ENCODE data around the gene EIF5. TPM values are rescaled to one million over a fixed set of nuclear protein-coding genes. Genes with fewer than 3 reads are reported as not detected.

Gene EIF5
- total RNA-seq, 3 donors from 2014 or later (not counting 1 experiment from before 2014, with no cell fraction given), result 498 to 670 (median 594) TPM

DNA sequence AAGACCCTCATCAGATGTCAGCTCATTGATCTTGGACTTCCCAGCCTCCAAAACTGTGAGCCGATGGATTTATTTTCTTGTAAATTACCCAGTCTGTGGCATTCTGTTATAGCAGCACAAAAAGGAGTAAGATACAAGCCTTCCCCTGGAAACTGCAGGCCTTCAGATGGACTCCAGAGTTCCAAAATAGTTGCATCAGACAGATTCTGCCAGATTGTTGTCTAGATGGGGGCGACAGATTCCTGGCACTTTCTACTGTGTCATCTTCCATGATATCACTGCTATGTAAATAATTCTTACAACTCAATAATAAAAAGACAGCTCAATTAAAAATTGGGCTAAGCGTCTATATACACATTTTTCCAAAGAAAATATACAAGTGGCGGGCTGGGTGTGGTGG is 34.0 kb downstream of the EIF5 start:
- no peaks in the 10 kb centered on the region for H3K4me1 Mint-ChIP-seq
- WGBS (ENCODE audit: insufficient coverage), result 95% methylated on average over 4 of the region's 4 CpGs
- DNase-seq, result no peak

DNA sequence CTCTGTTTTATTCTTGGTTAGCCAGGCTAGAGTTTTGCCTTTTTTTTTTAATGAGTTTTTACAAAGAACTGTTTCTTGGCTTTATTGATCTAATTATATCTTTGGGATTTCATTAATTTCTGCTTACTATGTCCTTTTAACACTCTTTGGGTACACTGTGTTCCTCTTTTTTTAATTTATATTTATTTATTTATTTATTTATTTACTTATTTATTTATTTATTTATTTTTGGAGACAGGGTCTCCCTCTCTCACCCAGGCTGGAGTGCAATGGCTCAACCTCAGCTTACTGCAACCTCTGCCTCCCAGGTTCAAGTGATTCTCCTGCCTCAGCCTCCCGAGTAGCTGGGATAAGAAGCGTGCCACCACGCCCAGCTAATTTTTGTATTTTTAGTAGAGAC is 36.0 kb downstream of the EIF5 start:
- no peaks in the 10 kb centered on the region for H3K27me3 ChIP-seq (ENCODE audit: control insufficient read depth, insufficient read depth, low read length)
- H3K27ac ChIP-seq (ENCODE audit: low read length), result no peak overlapping the region
- DNase-seq (no peak), ATAC-seq (no peak)
- intact Hi-C loops (cut with micrococcal nuclease), result no loop called here
- no peaks in the 10 kb centered on the region for H3K9me3 ChIP-seq (ENCODE audit: control insufficient read depth, insufficient read depth, low read length)
- H3K36me3 ChIP-seq (ENCODE audit: control insufficient read depth, insufficient read depth, low read length), result no peaks in the 10 kb centered on the region
- TF ChIP-seq, protein P1, sequence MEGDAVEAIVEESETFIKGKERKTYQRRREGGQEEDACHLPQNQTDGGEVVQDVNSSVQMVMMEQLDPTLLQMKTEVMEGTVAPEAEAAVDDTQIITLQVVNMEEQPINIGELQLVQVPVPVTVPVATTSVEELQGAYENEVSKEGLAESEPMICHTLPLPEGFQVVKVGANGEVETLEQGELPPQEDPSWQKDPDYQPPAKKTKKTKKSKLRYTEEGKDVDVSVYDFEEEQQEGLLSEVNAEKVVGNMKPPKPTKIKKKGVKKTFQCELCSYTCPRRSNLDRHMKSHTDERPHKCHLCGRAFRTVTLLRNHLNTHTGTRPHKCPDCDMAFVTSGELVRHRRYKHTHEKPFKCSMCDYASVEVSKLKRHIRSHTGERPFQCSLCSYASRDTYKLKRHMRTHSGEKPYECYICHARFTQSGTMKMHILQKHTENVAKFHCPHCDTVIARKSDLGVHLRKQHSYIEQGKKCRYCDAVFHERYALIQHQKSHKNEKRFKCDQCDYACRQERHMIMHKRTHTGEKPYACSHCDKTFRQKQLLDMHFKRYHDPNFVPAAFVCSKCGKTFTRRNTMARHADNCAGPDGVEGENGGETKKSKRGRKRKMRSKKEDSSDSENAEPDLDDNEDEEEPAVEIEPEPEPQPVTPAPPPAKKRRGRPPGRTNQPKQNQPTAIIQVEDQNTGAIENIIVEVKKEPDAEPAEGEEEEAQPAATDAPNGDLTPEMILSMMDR (IDR thresholded peaks at IDR 0.05), result no peak
- H3K27me3 Mint-ChIP-seq (ENCODE audit: low read depth in 2 of 2), result peaks cover 0 to 12% of the 10 kb centered on the region in 2 donors
- H3K36me3 Mint-ChIP-seq, result no peaks in the 10 kb centered on the region
- H3K9me3 Mint-ChIP-seq, result no peaks in the 10 kb centered on the region
- H3K4me1 ChIP-seq (ENCODE audit: control insufficient read depth, insufficient read depth, low read length), result no peaks in the 10 kb centered on the region
- no peak overlapping the region for H3K4me3 ChIP-seq (ENCODE audit: low read length)
- H3K4me1 Mint-ChIP-seq, result no peaks in the 10 kb centered on the region
- WGBS (ENCODE audit: insufficient coverage), result 94% methylated on average over 3 of the region's 3 CpGs
- H3K4me3 Mint-ChIP-seq, result no peak overlapping the region
- no peak overlapping the region for H3K27ac Mint-ChIP-seq

More for the DNA sequence above, 34.0 kb downstream of the EIF5 start:
- Mint-ChIP-seq H3K27ac (no peak overlapping the region), H3K36me3 (no peaks in the 10 kb centered on the region), H3K4me3 (no peak overlapping the region), H3K9me3 (peaks cover 2 to 7% of the 10 kb centered on the region in 2 donors), H3K27me3 (ENCODE audit: low read depth in 2 of 2) (peaks cover 0 to 2% of the 10 kb centered on the region in 2 donors)
- intact Hi-C loops (cut with micrococcal nuclease), result no loop called here
- TF ChIP-seq, protein P1 (IDR thresholded peaks at IDR 0.05), result no peak
- Histone ChIP-seq H3K4me1 (ENCODE audit: control insufficient read depth, insufficient read depth, low read length) (no peaks in the 10 kb centered on the region), H3K36me3 (ENCODE audit: control insufficient read depth, insufficient read depth, low read length) (no peaks in the 10 kb centered on the region), H3K27ac (ENCODE audit: low read length) (no peak overlapping the region), H3K4me3 (ENCODE audit: low read length) (no peak overlapping the region), H3K27me3 (ENCODE audit: control insufficient read depth, insufficient read depth, low read length) (no peaks in the 10 kb centered on the region), H3K9me3 (ENCODE audit: control insufficient read depth, insufficient read depth, low read length) (peaks cover under 1% of the 10 kb centered on the region)
- ATAC-seq, result no peak

DNA sequence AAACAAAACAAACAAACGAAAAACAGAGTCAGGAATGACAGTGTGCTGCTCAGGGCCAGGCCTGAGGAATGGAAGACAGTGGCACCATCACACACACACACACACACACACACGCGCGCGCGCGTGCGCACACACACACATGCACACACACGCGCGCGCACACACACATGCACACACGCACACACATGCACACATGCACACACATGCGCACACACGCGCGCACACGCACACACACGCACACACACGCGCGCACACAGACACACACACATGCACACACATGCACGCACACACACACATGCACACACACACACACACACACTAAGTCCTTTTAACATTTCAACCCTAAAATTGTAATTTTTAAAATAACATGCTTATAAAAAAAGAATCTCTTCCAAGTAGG is 38.0 kb downstream of the EIF5 start:
- WGBS (ENCODE audit: insufficient coverage), result 74% methylated on average over 23 of the region's 23 CpGs
- H3K36me3 Mint-ChIP-seq, result no peaks in the 10 kb centered on the region
- Histone ChIP-seq H3K9me3 (ENCODE audit: control insufficient read depth, insufficient read depth, low read length) (no peaks in the 10 kb centered on the region), H3K4me1 (ENCODE audit: control insufficient read depth, insufficient read depth, low read length) (no peaks in the 10 kb centered on the region), H3K27ac (ENCODE audit: low read length) (no peak overlapping the region), H3K4me3 (ENCODE audit: low read length) (no peak overlapping the region), H3K36me3 (ENCODE audit: control insufficient read depth, insufficient read depth, low read length) (no peaks in the 10 kb centered on the region), H3K27me3 (ENCODE audit: control insufficient read depth, insufficient read depth, low read length) (no peaks in the 10 kb centered on the region)
- no peaks in the 10 kb centered on the region for H3K4me1 Mint-ChIP-seq
- ATAC-seq, result no peak
- peaks cover 0 to 12% of the 10 kb centered on the region in 2 donors for H3K27me3 Mint-ChIP-seq (ENCODE audit: low read depth in 2 of 2)
- H3K27ac Mint-ChIP-seq, result no peak overlapping the region
- H3K4me3 Mint-ChIP-seq, result no peak overlapping the region
- H3K9me3 Mint-ChIP-seq, result no peaks in the 10 kb centered on the region
- no peak for DNase-seq
- TF ChIP-seq, protein P1 (IDR thresholded peaks at IDR 0.05), result no peak
- intact Hi-C loops (cut with micrococcal nuclease), result no loop called here

DNA sequence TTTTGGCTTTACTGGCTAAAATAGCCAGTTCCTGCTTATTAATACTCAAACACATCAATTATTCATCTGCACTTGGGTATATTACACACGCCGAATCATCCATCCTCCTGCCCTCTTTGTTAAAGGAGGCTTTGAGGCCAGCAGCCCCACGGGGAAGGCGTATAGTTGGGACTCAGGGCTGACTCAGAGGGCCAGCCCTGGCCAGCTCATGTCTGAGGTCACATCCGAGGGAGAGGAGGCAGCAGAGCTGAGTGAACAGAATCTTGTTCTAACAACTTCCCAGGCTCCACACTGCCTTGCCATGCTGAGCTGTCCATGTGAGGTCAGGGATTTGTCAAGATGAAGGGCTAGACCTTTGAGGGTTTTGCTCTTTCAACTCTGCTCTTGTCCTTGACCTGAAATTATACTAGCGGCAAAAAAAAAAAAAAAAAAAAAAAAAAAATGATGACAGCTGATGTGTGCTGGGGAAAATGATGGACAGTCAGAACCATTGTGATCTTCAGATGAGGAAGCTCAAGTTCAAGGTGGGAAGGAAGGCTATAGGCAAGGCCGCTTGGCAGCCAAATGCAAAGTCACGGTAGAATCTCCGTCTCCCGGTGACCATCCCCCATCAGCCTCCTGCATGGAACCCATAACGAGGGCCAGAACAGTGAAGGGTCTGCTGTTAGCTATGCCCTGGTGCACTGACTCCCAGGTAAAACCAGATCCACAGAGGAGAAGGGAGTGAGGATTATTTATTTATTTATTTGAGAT is 38.7 kb downstream of the EIF5 start:
- H3K27me3 Mint-ChIP-seq (ENCODE audit: low read depth in 2 of 2), result peaks cover 0 to 12% of the 10 kb centered on the region in 2 donors
- H3K4me3 Mint-ChIP-seq, result no peak overlapping the region
- Histone ChIP-seq H3K36me3 (ENCODE audit: control insufficient read depth, insufficient read depth, low read length) (no peaks in the 10 kb centered on the region), H3K4me1 (ENCODE audit: control insufficient read depth, insufficient read depth, low read length) (no peaks in the 10 kb centered on the region), H3K27ac (ENCODE audit: low read length) (no peak overlapping the region), H3K27me3 (ENCODE audit: control insufficient read depth, insufficient read depth, low read length) (no peaks in the 10 kb centered on the region), H3K9me3 (ENCODE audit: control insufficient read depth, insufficient read depth, low read length) (no peaks in the 10 kb centered on the region), H3K4me3 (ENCODE audit: low read length) (no peak overlapping the region)
- H3K27ac Mint-ChIP-seq, result no peak overlapping the region
- H3K36me3 Mint-ChIP-seq, result no peaks in the 10 kb centered on the region
- intact Hi-C loops (cut with micrococcal nuclease), result no loop called here
- no peaks in the 10 kb centered on the region for H3K9me3 Mint-ChIP-seq
- TF ChIP-seq, protein P1 (IDR thresholded peaks at IDR 0.05), result no peak
- DNase-seq (no peak), ATAC-seq (no peak)
- 79% methylated on average over 11 of the region's 11 CpGs for WGBS (ENCODE audit: insufficient coverage)
- no peaks in the 10 kb centered on the region for H3K4me1 Mint-ChIP-seq
